GM23248 (cell line): ENCODE measurements around the gene COMMD4. TPM values are rescaled to one million over a fixed set of nuclear protein-coding genes. Genes with fewer than 3 reads are reported as not detected.
"Not testable (repeated sequence)": the region's sequence is repeated elsewhere in the genome, so short reads cannot be mapped to it uniquely, and the experiment has no call there.

ENCODE experiments used
- DNase-seq: peaks from one replicate; pipeline ENCODE4 v3.0.0-alpha.2; 2015
- H2AFZ ChIP-seq: fragments of 200-600 bp; sonication (generic); 2 replicates; pipeline ENCODE4 v1.6.1; 2016; ENCODE audit warnings: antibody characterized with exemption
- H3F3A ChIP-seq: fragments of 200-600 bp; sonication (generic); 2 replicates; pipeline ENCODE4 v1.6.1; 2016; ENCODE audit warnings: mild to moderate bottlenecking, antibody characterized with exemption, mixed run types; ENCODE audit not compliant: insufficient read depth
- H3K27ac ChIP-seq: fragments of 200-600 bp; sonication (generic); 2 replicates; pipeline ENCODE4 v1.5.1; 2016; ENCODE audit warnings: mild to moderate bottlenecking
- H3K27me3 ChIP-seq: fragments of 200-600 bp; sonication (generic); replicated peaks from 2 replicates; pipeline ENCODE4 v1.6.1; 2016; ENCODE audit warnings: mild to moderate bottlenecking; ENCODE audit not compliant: insufficient read depth
- H3K36me3 ChIP-seq: fragments of 200-600 bp; sonication (generic); 2 replicates; pipeline ENCODE4 v1.6.1; 2016; ENCODE audit warnings: low read depth, mild to moderate bottlenecking
- H3K4me1 ChIP-seq: fragments of 200-600 bp; sonication (generic); 2 replicates; pipeline ENCODE4 v1.6.1; 2016; ENCODE audit warnings: mild to moderate bottlenecking; ENCODE audit not compliant: insufficient read depth
- H3K4me2 ChIP-seq: fragments of 200-600 bp; sonication (generic); one replicate; pipeline ENCODE4 v1.6.1; 2016; ENCODE audit warnings: mild to moderate bottlenecking; ENCODE audit not compliant: unreplicated experiment
- H3K4me3 ChIP-seq: fragments of 200-600 bp; sonication (generic); 2 replicates; pipeline ENCODE4 v1.5.1; 2016; ENCODE audit warnings: mild to moderate bottlenecking
- H3K79me2 ChIP-seq: fragments of 200-600 bp; sonication (generic); 2 replicates; pipeline ENCODE4 v1.6.1; 2016; ENCODE audit warnings: mild to moderate bottlenecking; ENCODE audit not compliant: insufficient read depth
- H3K9ac ChIP-seq: fragments of 200-600 bp; sonication (generic); 2 replicates; pipeline ENCODE4 v1.6.1; 2016; ENCODE audit warnings: mild to moderate bottlenecking
- H3K9me2 ChIP-seq: fragments of 200-600 bp; sonication (generic); 2 replicates; pipeline ENCODE4 v1.6.1; 2016; ENCODE audit warnings: mixed run types, mild to moderate bottlenecking, moderate library complexity; ENCODE audit not compliant: insufficient read depth
- H3K9me3 ChIP-seq: fragments of 200-600 bp; sonication (generic); one replicate; pipeline ENCODE4 v1.6.1; 2017; ENCODE audit warnings: low read depth
- H4K20me1 ChIP-seq: fragments of 200-600 bp; sonication (generic); 2 replicates; pipeline ENCODE4 v1.6.0; 2016; ENCODE audit not compliant: insufficient read depth
- EZH2 ChIP-seq: fragments of 200-600 bp; sonication (generic); IDR thresholded peaks from 2 replicates; pipeline ENCODE4 v1.6.1; 2018; ENCODE audit warnings: antibody characterized with exemption, mild to moderate bottlenecking; ENCODE audit not compliant: insufficient read depth, poor library complexity, severe bottlenecking
- EZH2phosphoT487 ChIP-seq: fragments of 200-600 bp; sonication (generic); IDR thresholded peaks from 2 replicates; pipeline ENCODE4 v1.6.1; 2018; ENCODE audit warnings: antibody characterized with exemption, moderate library complexity, mild to moderate bottlenecking, low read depth; ENCODE audit not compliant: insufficient read depth
- WGBS, 2 experiments: methylation state at CpG; one replicate each; pipeline ENCODE4 v1.1.6; 2015 to 2017; ENCODE audit warnings: low lambda C conversion rate in 2 of 2, low coverage in 1 of 2; ENCODE audit errors: missing lambda C conversion rate in 2 of 2; 5-methylcytosine and 5-hydroxymethylcytosine counted together
- in situ Hi-C: fragments of 300-500 bp; cut with MboI; formaldehyde crosslinking; loops from 2 replicates; pipeline ENCODE4 v1.15.0; 2020
- microRNA counts: library from miRNA; unstranded; fragments of <30 nt; microRNA quantifications from one replicate; lab custom pipeline; 2016
- microRNA-seq: library from miRNA; unstranded; fragments of <30 nt; microRNA quantifications from one replicate; pipeline ENCODE4, GENCODE V29; 2016; ENCODE audit warnings: borderline number of aligned reads
- polyA plus RNA-seq: library from polyadenylated mRNA; unstranded; fragments of >200 nt; fragmentation: Nextera tagmentation; extraction: Ambion mirVana; gene quantifications from 2 replicates; pipeline ENCODE4 v1.2.1, GENCODE V29; 2016
- small RNA-seq: library from RNA; depleted of rRNA; stranded (forward); fragments of <200 nt; gene quantifications from one replicate; pipeline ENCODE3, GENCODE V24; 2014; ENCODE audit warnings: low read depth, low replicate concordance
- total RNA-seq: library from RNA; depleted of rRNA; stranded (reverse); fragments of >200 nt; shearing (Covaris generic); gene quantifications from 2 replicates; pipeline ENCODE4 v1.2.3, GENCODE V29; 2014; rRNA removed

COMMD4 gene
- total and polyA plus RNA-seq, 2 experiments from 2014 or later: 82.0 to 82.5 TPM

DNA sequence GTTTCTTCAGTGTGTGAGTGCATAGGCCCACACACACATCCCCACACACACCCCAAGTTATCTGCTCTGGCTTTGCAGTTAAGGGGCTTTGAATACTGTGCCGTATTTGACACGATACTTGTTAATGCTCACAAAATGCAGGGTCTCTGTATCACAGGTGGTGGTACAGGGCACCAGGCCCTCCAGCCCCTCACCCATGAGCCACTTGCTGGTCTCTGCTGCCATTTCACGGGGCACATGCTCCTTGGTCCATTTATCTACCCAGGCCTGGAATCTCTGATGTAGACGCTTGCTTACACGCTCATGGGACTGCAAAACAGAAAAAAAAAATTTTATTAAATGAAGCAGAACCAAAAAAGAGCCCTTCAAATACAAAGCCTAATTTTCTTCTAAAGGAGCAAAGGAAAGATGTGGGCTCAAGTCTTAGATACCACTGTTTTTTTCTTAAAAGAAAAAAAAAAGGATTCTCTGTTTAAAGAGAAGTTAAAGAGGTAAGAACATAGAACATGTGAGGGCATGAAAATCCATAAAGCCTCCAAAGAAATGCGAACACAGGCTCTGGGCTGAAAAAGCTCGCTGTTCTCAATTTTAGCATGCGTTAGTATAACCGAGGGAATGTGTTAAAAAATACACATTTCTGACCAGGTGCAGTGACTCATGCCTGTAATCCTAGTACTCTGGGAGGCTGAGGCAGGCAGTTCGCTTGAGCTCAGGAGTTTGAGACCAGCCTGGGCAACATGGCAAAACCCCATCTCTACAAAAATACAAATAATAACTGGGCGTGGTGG, 36.2 kb downstream of the COMMD4 start:
- Histone ChIP-seq H3K36me3 (peaks cover 20% of the 10 kb centered on the region), H3K4me1 (peaks cover 15% of the 10 kb centered on the region; the same call in 1 of the 2 replicates), H3K27me3 (no peaks in the 10 kb centered on the region), H3K79me2 (peaks cover 56% of the 10 kb centered on the region), H2AFZ (no peak overlapping the region), H3K9me3 (no peaks in the 10 kb centered on the region), H3K9me2 (no peaks in the 10 kb centered on the region), H3F3A (peaks cover 24% of the 10 kb centered on the region), H4K20me1 (no peaks in the 10 kb centered on the region), H3K9ac (no peak overlapping the region), H3K4me2 (no peak overlapping the region), H3K27ac (no peak overlapping the region), H3K4me3 (no peak overlapping the region)
- in situ Hi-C loops: no loop called here
- TF ChIP-seq EZH2 (no peak), EZH2phosphoT487 (no peak)
- no peak for DNase-seq
- 92 to 94% methylated on average over 11 of the region's 11 CpGs for WGBS, 2 experiments

GRCh38 chr15:75380773-75381172, 44.9 kb downstream of the COMMD4 start:
- in situ Hi-C loops: no loop called here
- peaks cover 62% of the 10 kb centered on the region for H3K36me3 ChIP-seq

DNA sequence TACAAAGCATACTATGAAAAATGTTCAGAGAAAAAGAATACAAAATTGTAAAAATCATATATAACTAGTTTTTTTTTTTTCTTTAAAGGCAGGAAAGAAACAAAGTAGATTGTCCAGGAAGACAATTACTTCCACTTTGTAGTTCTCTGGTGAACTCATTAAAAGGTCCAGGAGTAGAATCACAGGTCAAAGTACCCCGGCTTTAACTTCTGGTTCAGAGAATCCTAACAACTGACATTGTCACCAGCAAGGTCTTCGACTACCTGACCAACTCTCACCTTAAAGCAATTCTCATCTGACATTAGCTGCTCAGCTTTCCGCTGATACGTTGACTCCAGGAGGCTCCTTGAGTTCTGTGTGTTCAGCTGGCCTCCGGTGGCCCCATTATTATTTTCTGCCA, 48.1 kb downstream of the COMMD4 start:
- not testable (repeated sequence) for H3K27ac ChIP-seq
- 95 to 99% methylated on average over 5 of the region's 5 CpGs for WGBS, 2 experiments

More at GRCh38 chr15:75380773-75381172, 44.9 kb downstream of the COMMD4 start:
- no peaks in the 10 kb centered on the region for H4K20me1 ChIP-seq
- H3K4me1 ChIP-seq: no peaks in the 10 kb centered on the region
- TF ChIP-seq EZH2phosphoT487: no peak
- TF ChIP-seq EZH2: no peak
- H3K27ac ChIP-seq: no peak overlapping the region
- H2AFZ ChIP-seq: no peak overlapping the region
- H3K9me2 ChIP-seq: no peaks in the 10 kb centered on the region
- no peak for DNase-seq
- H3F3A ChIP-seq: peaks cover 5% of the 10 kb centered on the region; the same call in 1 of the 2 replicates
- WGBS, 2 experiments: 82 to 88% methylated on average over 4 of the region's 4 CpGs
- no peaks in the 10 kb centered on the region for H3K9me3 ChIP-seq
- H3K27me3 ChIP-seq: no peaks in the 10 kb centered on the region
- no peak overlapping the region for H3K4me3 ChIP-seq
- H3K4me2 ChIP-seq: no peak overlapping the region
- no peak overlapping the region for H3K9ac ChIP-seq
- H3K79me2 ChIP-seq: peaks cover 5% of the 10 kb centered on the region; the same call in 1 of the 2 replicates

More for the DNA sequence above, 48.1 kb downstream of the COMMD4 start:
- H2AFZ ChIP-seq, DNase-seq, H3K9ac ChIP-seq, H3K9me3 ChIP-seq, in situ Hi-C loops, H3K79me2 ChIP-seq, H4K20me1 ChIP-seq, H3K4me1 ChIP-seq, H3K9me2 ChIP-seq, H3F3A ChIP-seq, H3K4me3 ChIP-seq, H3K4me2 ChIP-seq, H3K27me3 ChIP-seq: not testable (repeated sequence)
- peaks cover 60% of the 10 kb centered on the region; the same call in 1 of the 2 replicates for H3K36me3 ChIP-seq

MicroRNAs within 50 kb of the gene (microRNA counts, 767-probe panel; counts per million panel counts)
- 447 counts per million, percentile 86 among the panel's probes with 10 or more counts for microRNA hsa-miR-631 (lab: Ali Mortazavi, UCI)

Small RNA genes lying within 50 kb of the gene (microRNA-seq; reads per million reads assigned to microRNA genes)
- gene MIR631: not detected

Small RNA genes lying within 50 kb of the gene (small RNA-seq; reads per million reads assigned to genes)
- not detected for gene RN7SL327P

Other genes with a start within 250 kb of the COMMD4 start
- gene C15orf39, start 134.2 kb upstream of the COMMD4 start, total RNA-seq: 8.1 and 12.5 TPM in 2 replicates
- gene C15orf39, start 134.2 kb upstream of the COMMD4 start, polyA plus RNA-seq: 4.7 and 5.1 TPM in 2 replicates
- not detected in 2 replicates for gene GOLGA6C, start 77.7 kb upstream of the COMMD4 start, total RNA-seq
- gene GOLGA6C, start 77.7 kb upstream of the COMMD4 start, polyA plus RNA-seq: not detected in 2 replicates
- not detected in 2 replicates for gene GOLGA6D, start 53.2 kb upstream of the COMMD4 start, total RNA-seq
- gene GOLGA6D, start 53.2 kb upstream of the COMMD4 start, polyA plus RNA-seq: not detected in 2 replicates
- 2.9 and 15.9 TPM in 2 replicates for gene NEIL1, start 11.0 kb downstream of the COMMD4 start, total RNA-seq
- 2.6 and 3.9 TPM in 2 replicates for gene NEIL1, start 11.0 kb downstream of the COMMD4 start, polyA plus RNA-seq
- gene MAN2C1, start 32.5 kb downstream of the COMMD4 start, total RNA-seq: 110 and 141 TPM in 2 replicates
- 47.6 and 53.0 TPM in 2 replicates for gene MAN2C1, start 32.5 kb downstream of the COMMD4 start, polyA plus RNA-seq
- 27.7 and 34.8 TPM in 2 replicates for gene SIN3A, start 115.6 kb downstream of the COMMD4 start, total RNA-seq
- gene SIN3A, start 115.6 kb downstream of the COMMD4 start, polyA plus RNA-seq: 11.7 and 13.9 TPM in 2 replicates
- 28.8 and 30.6 TPM in 2 replicates for gene PTPN9, start 243.3 kb downstream of the COMMD4 start, total RNA-seq
- 17.6 and 19.9 TPM in 2 replicates for gene PTPN9, start 243.3 kb downstream of the COMMD4 start, polyA plus RNA-seq